GM12878 (cell line): ENCODE measurements around the gene DNAJA2. TPM values are rescaled to one million over a fixed set of nuclear protein-coding genes. Genes with fewer than 3 reads are reported as not detected.

ENCODE experiments used
- ATAC-seq: fragments of 200-7000 bp; cut with Tn5 transposase; 3 replicates; pipeline ENCODE4 v1.9.1; 2020; ENCODE audit warnings: mild to moderate bottlenecking, moderate library complexity
- BruUV-seq: library from RNA; stranded (reverse); fragments of 400-500 nt; replicated peaks from 2 replicates; lab custom pipeline; 2021; lab: Mats Ljungman, UMichigan
- CTCF ChIA-PET: fragments of 300-600 bp; sonication (Branson Sonifier 250); formaldehyde crosslinking; extraction: SDS; loops from one replicate; lab custom pipeline; 2021; ENCODE audit warnings: inconsistent platforms; lab: Yijun Ruan, JAX
- POLR2A ChIA-PET: fragments of 350-600 bp; formaldehyde crosslinking; extraction: SDS; loops from one replicate; lab custom pipeline; 2021; ENCODE audit warnings: inconsistent platforms; lab: Charles Lee
- RAD21 ChIA-PET: fragments of 300-600 bp; sonication (Branson Sonifier 250); formaldehyde crosslinking; loops from one replicate; lab custom pipeline; 2023; ENCODE audit warnings: antibody characterized with exemption; ENCODE audit not compliant: unreplicated experiment; lab: Charles Lee
- SMC1A ChIA-PET: fragments of 300-600 bp; sonication (Branson Sonifier 250); formaldehyde crosslinking; loops from one replicate; lab custom pipeline; 2023; ENCODE audit not compliant: unreplicated experiment, uncharacterized antibody; lab: Charles Lee
- DNase-seq: peaks from one replicate; pipeline ENCODE4 v3.0.0-alpha.2; 2011; ENCODE audit warnings: low read depth, low spot score
- FAIRE-seq: peaks from 3 replicates; lab custom pipeline; 2011; peaks lifted over from hg19 to GRCh38; lab: Jason Lieb, UNC
- H2AFZ ChIP-seq: 2 replicates; pipeline ENCODE4 v1.6.0; 2011; ENCODE audit warnings: low read depth, low read length, control low read depth; ENCODE audit not compliant: control insufficient read depth
- H3K27ac ChIP-seq: 2 replicates; pipeline ENCODE4 v1.5.1; 2011; ENCODE audit warnings: control low read depth; ENCODE audit not compliant: control insufficient read depth, insufficient read depth
- H3K27me3 ChIP-seq, 2 experiments: replicated peaks in 1 of 2; 2 replicates each; pipeline versions ENCODE4 v1.6.0 to v1.6.1; 2011; ENCODE audit warnings: low read length in 1 of 2; ENCODE audit not compliant: control insufficient read depth in 2 of 2, insufficient read depth in 2 of 2
- H3K36me3 ChIP-seq, 2 experiments: 2 replicates each; pipeline ENCODE4 v1.5.1; 2011; ENCODE audit warnings: low read length in 1 of 2; ENCODE audit not compliant: control insufficient read depth in 2 of 2, insufficient read depth in 2 of 2
- H3K4me1 ChIP-seq: 2 replicates; pipeline ENCODE4 v1.6.1; 2011; ENCODE audit warnings: mild to moderate bottlenecking, low read length, moderate library complexity, mixed read lengths; ENCODE audit not compliant: control insufficient read depth, insufficient read depth
- H3K4me2 ChIP-seq: 2 replicates; pipeline ENCODE4 v1.6.0; 2011; ENCODE audit warnings: control low read depth; ENCODE audit not compliant: control insufficient read depth, insufficient read depth
- H3K4me3 ChIP-seq: fragments of 200-600 bp; sonication (generic); 2 replicates; pipeline ENCODE4 v1.5.1; 2016
- H3K79me2 ChIP-seq: 2 replicates; pipeline ENCODE4 v1.6.0; 2011; ENCODE audit warnings: low read length; ENCODE audit not compliant: control insufficient read depth, insufficient read depth
- H3K9ac ChIP-seq: 2 replicates; pipeline ENCODE4 v1.8.0; 2011; ENCODE audit warnings: low read length, control low read depth, mixed read lengths; ENCODE audit not compliant: control insufficient read depth, insufficient read depth
- H3K9me3 ChIP-seq: replicated peaks from 3 replicates; pipeline ENCODE4 v1.5.1; 2011; ENCODE audit warnings: mild to moderate bottlenecking, low read length; ENCODE audit not compliant: control insufficient read depth, insufficient read depth
- H4K20me1 ChIP-seq: 2 replicates; pipeline ENCODE4 v1.6.0; 2011; ENCODE audit not compliant: control insufficient read depth, insufficient read depth
- ASH2L ChIP-seq: fragments of 300-600, 200-600 bp; sonication (generic); IDR thresholded peaks from 2 replicates; pipeline ENCODE4 v1.6.1; 2017; ENCODE audit warnings: low read depth, mild to moderate bottlenecking, borderline replicate concordance
- HSF1 ChIP-seq: fragments of 150-350 bp; IDR thresholded peaks from 2 replicates; pipeline ENCODE4 v1.6.1; 2014; ENCODE audit warnings: mild to moderate bottlenecking, low read depth, low read length
- MTA2 ChIP-seq: fragments of 450-650 bp; IDR thresholded peaks from 2 replicates; pipeline ENCODE4 v1.6.1; 2016; ENCODE audit warnings: low read depth, mild to moderate bottlenecking, moderate library complexity
- NFIC ChIP-seq: IDR thresholded peaks from 2 replicates; pipeline ENCODE4 v1.6.1; 2012; ENCODE audit warnings: low read depth, mild to moderate bottlenecking, inconsistent platforms, low read length, moderate library complexity
- NR2F1 ChIP-seq: fragments of 450-650 bp; conservative IDR thresholded peaks from 2 replicates; pipeline ENCODE4 v1.6.1; 2017; ENCODE audit warnings: mild to moderate bottlenecking
- NRF1 ChIP-seq: conservative IDR thresholded peaks from 2 replicates; pipeline ENCODE4 v1.6.1; 2011; ENCODE audit warnings: mild to moderate bottlenecking, low read depth, low read length, improper control_type of control experiment
- PAX5 ChIP-seq: IDR thresholded peaks from 2 replicates; pipeline ENCODE4 v1.6.1; 2011; ENCODE audit warnings: low read depth, low read length, borderline replicate concordance
- RFX5 ChIP-seq: IDR thresholded peaks from 2 replicates; pipeline ENCODE4 v1.6.1; 2011; ENCODE audit warnings: low read depth, low read length, improper control_type of control experiment
- TAF1 ChIP-seq: IDR thresholded peaks from 2 replicates; pipeline ENCODE4 v1.6.1; 2011; ENCODE audit warnings: mild to moderate bottlenecking, low read depth, low read length, borderline replicate concordance
- ZNF592 ChIP-seq: fragments of 450-650 bp; IDR thresholded peaks from 2 replicates; pipeline ENCODE4 v1.6.1; 2017; ENCODE audit warnings: mild to moderate bottlenecking, moderate library complexity
- ZZZ3 ChIP-seq: IDR thresholded peaks from 2 replicates; pipeline ENCODE4 v1.6.1; 2011; ENCODE audit warnings: low read depth; ENCODE audit not compliant: control insufficient read depth, insufficient read length
- WGBS: methylation state at CpG from one replicate; pipeline ENCODE4 v1.1.6; 2016; ENCODE audit warnings: low lambda C conversion rate; ENCODE audit not compliant: insufficient replicate concordance, insufficient coverage; ENCODE audit errors: missing lambda C conversion rate; 5-methylcytosine and 5-hydroxymethylcytosine counted together
- in situ Hi-C: fragments of 300-500 bp; cut with MboI; formaldehyde crosslinking; loops from 9 replicates; pipeline ENCODE4 v1.14.3; 2018; ENCODE audit warnings: mixed read lengths
- intact Hi-C: fragments of 100-400 bp; cut with micrococcal nuclease; formaldehyde crosslinking; loops from one replicate; pipeline ENCODE4 v1.14.2; 2022; ENCODE audit not compliant: unreplicated experiment
- polyA plus RNA-seq, 11 experiments: library from polyadenylated mRNA; depleted of rRNA in 4 of 11; unstranded in 6 of 11; stranded (reverse) in 5 of 11; fragments of >200 nt; fragmentation: Nextera tagmentation in 4 of 11; fragmentation: Illumina TruSeq in 1 of 11; extraction: Ambion mirVana in 4 of 11; extraction: Trizol in 1 of 11; gene quantifications; 1 replicate in 1 of 11; 2 replicates in 10 of 11; pipeline versions ENCODE4 v1.2.1 to v1.2.3, GENCODE V29; 2011 to 2016; ENCODE audit warnings: inconsistent platforms in 2 of 11, missing spikeins in 2 of 11, low read depth in 1 of 11
- total RNA-seq, 4 experiments: library from RNA; depleted of rRNA in 3 of 4; stranded (reverse); fragments of >200 nt in 3 of 4; fragmentation: Illumina TruSeq in 1 of 4; extraction: Trizol in 1 of 4; gene quantifications; 2 replicates each; pipeline versions ENCODE4 v1.2.1 to v1.2.3, GENCODE V29; 2013 to 2021

The DNAJA2 gene
- total and polyA plus RNA-seq, 10 of the 15 experiments (the other 5 are each of a cell fraction or from before 2014, with no cell fraction given) = 26.2 to 96.4 (median 58.1) TPM

GRCh38 chr16:46986438-46986837, 13.0 kb upstream of the DNAJA2 start:
- Histone ChIP-seq H3K79me2 (no peaks in the 10 kb centered on the region), H3K27ac (no peak overlapping the region), H3K4me1 (no peaks in the 10 kb centered on the region), H4K20me1 (no peaks in the 10 kb centered on the region), H3K9me3 (no peaks in the 10 kb centered on the region), H3K4me3 (no peak overlapping the region), H2AFZ (no peak overlapping the region), H3K36me3 (no peaks in the 10 kb centered on the region), H3K4me2 (no peak overlapping the region), H3K27me3 (no peaks in the 10 kb centered on the region), H3K9ac (no peak overlapping the region)
- SMC1A ChIA-PET = interaction anchor here (0.8 to 1.6 kb wide), 6 partner anchors 11 to 418 kb away, joined by 3 to 5 read pairs (median 4); no protein-coding TSS in a partner anchor
- FAIRE-seq (no peak), ATAC-seq (no peak), DNase-seq (no peak)
- RAD21 ChIA-PET = no interaction called here
- no peak for TF ChIP-seq NRF1
- TF ChIP-seq NR2F1 = no peak
- no peak for TF ChIP-seq ASH2L
- no peak for TF ChIP-seq TAF1
- TF ChIP-seq RFX5 = no peak
- TF ChIP-seq HSF1 = no peak
- TF ChIP-seq ZZZ3 = no peak
- TF ChIP-seq NFIC = no peak
- TF ChIP-seq PAX5 = no peak
- no peak for TF ChIP-seq ZNF592
- no peak for TF ChIP-seq MTA2
- CTCF ChIA-PET = interaction anchor here (1.1 to 1.2 kb wide), 2 partner anchors 29 to 56 kb away, joined by 3 to 5 read pairs; no protein-coding TSS in a partner anchor
- BruUV-seq = no TSS peak
- intact Hi-C loops = no loop called here
- 79% methylated on average over 3 of the region's 3 CpGs for WGBS
- in situ Hi-C loops = no loop called here
- POLR2A ChIA-PET = no interaction called here
